Inflammatory macrophage (primary cell): ENCODE results near the gene PCED1B.
A peak's percentile ranks its signal among the peaks of the same experiment; 100 is the strongest.
"Not testable (repeated sequence)": the region's sequence is repeated elsewhere in the genome, so short reads cannot be mapped to it uniquely, and the experiment has no call there.

ENCODE experiments used
- DNase-seq, 2 donors: peaks; one replicate each; pipeline ENCODE4 v3.0.0-alpha.2; 2020 to 2022

Gene PCED1B

DNA sequence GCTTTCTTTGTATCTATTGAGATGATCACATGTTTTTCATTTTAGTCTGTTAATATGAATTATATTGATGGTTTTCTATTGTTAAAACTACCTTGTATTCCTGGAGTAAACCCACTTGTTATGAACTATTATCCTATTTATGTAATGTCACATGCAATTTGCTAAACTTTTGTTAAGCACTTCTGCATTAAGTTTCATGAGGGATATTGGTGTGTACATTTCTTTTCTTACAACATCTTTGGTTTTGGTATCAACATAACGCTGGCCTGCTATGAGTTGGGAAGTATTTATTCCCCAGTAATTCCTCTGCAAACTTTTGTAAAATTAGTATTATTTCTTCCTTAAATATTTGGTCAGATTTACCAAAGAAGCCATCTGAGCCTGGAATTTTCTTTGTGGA is 46.8 kb downstream of the PCED1B start:
- DNase-seq, result peak; percentile 8 to 67

DNA sequence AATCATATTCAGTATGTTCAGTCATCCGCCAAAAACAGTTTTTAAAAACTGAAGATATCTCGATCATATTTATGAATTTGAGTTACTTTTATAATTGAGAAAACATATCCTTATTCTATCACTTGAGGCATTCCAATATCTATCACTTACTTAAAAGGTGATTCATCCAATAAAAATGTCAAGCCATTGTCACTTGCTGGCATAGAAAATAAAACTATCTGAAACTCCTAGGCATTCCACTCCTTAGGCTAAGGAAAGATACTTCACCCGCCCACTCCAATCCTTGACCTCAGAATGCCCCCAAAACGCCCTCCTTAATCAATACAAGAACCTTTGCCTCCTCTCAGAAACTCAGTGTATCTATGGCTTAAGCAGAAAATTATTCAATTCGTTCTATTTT is 51.6 kb downstream of the PCED1B start:
- no peak for DNase-seq

DNA sequence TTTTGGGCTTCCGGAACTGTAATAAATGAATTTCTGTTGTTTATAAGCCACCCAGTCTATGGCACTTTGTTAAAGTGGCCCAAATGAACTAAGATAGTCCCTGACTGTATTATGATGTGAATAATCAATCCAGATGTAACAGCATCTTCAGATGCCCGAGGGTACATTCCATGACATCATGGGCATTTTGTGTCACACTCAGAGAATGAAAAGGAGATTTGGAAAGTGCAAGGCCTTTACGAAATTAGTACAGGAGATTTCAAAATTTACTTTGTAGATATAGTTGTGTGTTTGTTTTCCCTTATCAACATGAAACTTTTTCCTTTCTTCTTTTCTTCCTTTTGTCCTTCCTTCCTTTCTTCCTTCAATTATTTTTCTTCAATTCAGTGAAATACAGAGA is 54.6 kb downstream of the PCED1B start:
- no peak for DNase-seq

DNA sequence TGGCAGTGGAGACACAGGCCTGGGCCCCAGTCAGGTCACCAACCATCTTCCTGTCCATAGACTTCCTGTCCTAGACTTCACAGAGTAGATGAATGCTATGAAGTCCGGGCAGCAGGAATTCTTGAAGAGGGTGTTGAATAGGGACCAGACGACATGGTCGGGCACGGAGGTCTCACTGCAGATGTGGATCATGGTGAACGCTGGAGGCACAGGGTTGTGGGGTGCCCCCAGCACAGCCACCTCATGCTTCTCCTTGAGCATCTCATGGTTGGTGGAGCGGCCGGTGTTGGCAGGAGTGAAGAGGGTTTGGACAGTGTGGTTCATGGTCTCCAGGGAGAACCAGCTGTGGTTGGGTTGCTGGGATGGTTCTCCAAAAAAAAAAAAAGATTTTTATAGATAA is 56.2 kb downstream of the PCED1B start:
- DNase-seq, result no peak

DNA sequence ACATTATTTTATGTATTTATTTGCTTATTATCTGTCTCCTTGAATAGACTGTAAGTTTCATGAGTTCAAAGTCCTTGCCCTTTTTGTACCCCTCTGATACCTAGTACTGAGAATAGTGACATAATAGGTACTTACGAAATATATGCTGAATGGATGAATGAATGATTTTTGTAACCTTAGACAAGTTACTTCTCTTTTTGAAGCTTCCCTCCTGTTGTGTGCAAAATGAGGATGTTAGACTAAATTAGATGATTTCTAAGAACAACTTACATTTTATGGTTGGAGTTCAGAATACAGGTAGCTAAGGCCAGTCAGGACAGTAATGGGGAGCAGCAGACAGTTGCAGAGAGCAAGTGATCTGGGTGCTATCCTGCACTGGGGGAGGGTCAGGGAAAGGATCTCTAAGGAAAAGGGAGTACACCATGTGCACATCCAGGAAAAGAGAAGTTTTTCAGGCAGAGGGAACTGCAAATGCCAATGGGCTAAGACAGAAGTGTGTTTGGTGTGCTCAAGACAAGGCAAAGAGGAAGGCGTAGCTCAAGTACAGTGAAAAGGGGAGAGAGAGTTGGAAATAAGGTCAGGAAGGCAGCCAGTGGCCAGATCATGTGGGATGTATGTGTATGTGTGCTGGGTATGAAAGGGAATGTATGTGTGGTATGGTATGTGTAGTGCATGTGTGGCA is 59.7 kb downstream of the PCED1B start:
- DNase-seq, result peak; percentile 54 to 77

DNA sequence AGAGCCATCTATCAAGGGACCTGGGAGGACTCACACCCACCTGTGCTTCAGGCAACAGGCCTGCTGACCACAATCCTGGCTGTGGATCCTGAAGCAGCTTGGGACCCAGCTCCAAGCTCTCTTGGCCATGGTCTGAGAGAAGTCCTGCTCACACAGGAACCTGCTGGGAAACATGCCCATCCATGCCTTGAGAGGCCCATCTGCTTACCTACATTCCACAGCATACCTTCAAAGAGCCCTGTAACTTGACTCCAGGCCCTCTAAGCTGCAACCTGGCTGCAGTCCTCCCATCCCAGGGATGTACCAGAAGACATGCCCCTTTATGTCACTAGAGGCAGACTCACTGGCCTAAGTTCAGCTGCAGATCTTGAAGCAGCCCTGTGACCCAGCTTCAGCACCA is 62.0 kb downstream of the PCED1B start:
- DNase-seq, result no peak

DNA sequence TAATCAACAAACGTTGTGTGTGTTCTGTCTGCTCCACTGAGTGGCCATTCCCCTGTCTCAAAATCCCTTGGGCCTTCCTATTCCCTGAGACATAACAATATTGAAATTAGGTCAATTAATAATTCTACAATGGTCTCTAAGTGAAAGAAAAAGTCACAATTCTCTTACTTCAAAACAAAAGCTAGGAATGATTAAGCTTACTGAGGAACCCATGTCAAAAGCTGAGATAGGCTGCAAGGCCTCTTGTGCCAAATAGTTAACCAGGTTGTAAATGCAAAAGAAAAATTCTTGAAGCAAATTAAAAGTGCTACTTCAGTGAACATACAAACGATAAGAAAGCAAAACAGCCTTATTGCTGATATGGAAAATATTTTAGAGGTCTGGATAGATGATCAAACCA is 65.3 kb downstream of the PCED1B start:
- no peak for DNase-seq

DNA sequence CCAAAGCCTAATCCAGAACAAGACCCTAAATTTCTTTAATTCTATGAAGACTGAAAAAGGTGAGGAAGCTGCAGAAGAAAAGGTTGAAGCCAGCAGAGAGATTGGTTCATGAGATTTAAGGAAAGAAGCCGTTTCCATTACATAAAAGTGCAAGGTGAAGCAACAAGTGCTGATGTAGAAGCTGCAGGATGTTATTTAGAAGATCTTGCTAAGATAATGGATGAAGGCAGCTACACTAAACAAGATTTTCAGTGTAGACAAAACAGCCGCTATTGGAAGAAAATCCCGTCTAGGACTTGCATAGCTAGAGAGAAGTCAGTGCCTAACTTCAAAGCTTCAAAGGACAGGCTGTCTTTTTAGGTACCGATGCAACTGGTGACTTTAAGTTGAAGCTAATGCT is 65.8 kb downstream of the PCED1B start:
- DNase-seq, result no peak

DNA sequence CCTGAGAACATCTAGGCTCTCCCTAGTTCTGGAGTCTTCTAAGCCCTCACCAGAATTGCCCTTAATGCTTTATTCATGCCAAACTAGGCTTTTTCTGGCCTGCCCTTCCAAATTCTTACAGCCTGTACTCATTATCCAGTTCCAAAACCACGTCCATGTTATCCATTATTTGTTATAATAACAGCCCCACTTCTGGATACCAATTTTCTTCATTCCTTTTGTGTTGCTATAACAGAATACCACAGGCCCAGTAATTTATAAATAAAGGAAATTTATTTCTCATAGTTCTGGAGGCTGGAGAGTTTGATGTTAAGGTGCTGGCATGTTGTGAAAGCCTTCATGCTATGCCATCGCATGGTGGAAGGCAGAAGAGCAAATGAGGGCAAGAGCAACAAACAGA is 68.3 kb downstream of the PCED1B start:
- DNase-seq, result no peak

DNA sequence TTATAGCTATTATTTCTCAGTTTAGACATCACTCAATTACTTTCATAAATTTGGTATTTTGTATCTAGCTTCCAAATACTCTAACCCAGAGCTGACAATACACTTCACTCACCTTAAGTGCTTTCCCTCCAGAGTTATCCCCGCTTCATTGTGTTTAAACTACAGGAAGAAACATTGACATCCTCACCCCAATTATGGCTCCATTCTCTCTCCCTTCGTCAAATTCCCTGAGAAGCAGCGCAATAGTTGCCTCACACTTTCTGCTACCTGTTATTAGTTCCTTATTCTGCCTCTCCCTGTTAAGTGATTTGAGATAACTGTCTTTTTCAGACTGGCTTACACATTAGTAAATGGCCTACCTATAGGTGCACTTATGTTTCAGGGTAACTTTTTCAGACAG is 69.7 kb downstream of the PCED1B start:
- DNase-seq, result no peak

DNA sequence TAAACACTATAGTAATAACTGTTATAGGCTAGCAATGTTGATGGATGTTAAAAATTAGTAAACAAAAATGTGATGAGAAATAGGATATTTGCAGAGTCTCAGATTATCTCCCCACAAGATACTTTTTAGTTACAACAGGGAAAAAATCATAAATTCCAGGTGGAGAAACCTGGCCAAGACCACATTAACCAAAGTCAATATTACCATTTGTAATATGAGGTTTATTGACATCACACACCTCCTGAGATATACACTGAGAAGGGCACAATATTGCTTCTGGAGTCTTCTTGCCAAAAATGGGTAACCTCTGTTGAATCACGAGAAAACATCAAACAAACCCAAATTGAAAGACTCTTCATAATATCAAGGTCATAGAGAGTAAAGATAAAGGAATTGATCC is 72.7 kb downstream of the PCED1B start:
- DNase-seq, result no peak

DNA sequence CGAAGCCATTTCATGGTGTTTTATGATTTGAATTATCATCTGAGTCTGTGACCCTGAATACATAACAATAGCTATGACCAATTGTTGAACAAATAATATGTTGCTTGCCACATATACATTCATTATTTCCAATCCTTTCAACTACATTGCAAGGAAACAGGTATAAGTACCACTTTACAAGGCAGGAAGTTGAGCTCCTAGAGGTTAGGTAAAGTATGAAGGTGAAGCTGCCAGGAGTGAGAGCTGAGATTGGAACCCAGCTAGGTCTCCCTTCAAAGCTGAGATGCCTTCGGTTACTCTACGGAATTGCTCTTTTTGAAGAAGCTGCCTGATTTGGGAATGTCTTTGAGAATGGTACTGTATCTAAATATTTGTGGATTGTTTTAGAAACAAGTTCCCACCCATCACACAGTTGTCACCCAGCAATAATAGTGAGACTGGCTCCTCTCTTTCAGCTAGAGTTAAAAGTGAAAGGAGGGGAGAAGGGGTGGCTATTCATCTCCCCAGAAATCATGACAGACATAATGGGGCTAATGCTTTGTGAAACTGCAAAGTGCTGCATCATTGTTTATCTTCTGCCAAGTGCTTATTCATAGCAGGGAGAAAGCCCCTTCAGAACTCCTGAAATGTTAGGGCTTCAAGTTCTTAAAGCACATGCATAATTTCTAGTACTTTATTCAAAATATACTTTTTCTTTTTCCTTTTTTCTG is 76.2 kb downstream of the PCED1B start:
- DNase-seq, result no peak

DNA sequence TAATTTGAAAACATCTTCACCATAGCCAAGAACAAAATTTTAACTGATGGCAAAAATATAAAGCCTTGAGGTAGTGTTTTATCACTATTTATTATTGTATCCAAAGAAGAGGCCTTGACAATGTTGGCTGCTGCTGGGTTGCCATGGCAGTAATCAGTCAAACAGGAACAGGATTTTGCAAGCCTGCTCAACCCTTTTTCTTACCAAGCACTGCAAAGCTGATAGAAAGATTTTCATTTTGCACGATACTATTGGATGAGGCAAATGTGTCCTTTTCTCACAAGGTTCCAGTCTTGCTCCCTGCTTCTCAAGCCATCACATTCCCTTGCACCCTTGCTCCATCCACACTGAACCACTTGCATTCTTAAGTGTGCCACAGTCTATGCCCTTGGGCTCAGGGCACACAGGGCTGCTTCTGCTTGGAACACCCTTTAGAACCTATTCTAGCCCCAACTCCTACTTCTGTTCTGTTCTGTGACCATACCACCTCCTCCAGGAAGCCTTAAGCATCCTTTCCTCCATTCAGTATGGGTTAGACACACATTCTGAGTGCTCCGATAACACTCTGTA is 76.8 kb downstream of the PCED1B start:
- peak in 1 of 2 donors; percentile 36 for DNase-seq

DNA sequence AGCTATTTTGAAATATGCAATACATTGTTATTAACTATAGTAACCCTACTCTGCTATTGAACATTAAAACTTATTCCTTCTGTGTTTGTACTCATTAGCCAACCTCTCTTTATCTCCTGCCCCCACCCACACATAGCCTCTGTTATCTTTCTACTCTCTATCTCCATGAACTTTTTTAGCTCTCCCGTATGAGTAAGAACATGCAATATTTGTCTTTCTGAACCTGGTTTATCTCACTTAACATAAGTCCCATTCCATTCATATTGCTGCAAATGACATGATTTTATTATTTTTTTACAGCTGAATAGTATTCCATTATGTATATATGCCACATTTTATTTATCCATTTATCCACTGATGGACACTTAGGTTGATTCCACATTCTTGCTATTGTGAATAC is 79.4 kb downstream of the PCED1B start:
- DNase-seq, result no peak

DNA sequence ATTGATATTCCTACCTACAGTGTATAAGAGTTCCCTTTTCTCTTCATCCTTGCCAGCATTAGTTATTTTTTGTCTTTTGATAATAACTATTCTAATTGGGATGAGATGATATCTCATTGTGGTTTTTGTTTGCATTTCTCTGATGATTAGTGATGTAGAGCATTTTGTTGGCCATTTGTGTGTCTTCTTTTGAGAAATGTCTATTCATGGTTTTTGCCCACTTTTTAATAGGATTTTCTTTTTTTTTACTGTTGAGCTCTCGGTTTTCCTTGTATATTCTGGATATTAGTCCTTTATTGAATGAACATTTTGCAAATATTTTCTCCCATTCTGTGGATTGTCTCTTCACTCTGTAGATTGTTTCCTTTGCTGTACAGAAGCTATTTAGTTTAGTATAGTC is 79.9 kb downstream of the PCED1B start:
- DNase-seq, result no peak

DNA sequence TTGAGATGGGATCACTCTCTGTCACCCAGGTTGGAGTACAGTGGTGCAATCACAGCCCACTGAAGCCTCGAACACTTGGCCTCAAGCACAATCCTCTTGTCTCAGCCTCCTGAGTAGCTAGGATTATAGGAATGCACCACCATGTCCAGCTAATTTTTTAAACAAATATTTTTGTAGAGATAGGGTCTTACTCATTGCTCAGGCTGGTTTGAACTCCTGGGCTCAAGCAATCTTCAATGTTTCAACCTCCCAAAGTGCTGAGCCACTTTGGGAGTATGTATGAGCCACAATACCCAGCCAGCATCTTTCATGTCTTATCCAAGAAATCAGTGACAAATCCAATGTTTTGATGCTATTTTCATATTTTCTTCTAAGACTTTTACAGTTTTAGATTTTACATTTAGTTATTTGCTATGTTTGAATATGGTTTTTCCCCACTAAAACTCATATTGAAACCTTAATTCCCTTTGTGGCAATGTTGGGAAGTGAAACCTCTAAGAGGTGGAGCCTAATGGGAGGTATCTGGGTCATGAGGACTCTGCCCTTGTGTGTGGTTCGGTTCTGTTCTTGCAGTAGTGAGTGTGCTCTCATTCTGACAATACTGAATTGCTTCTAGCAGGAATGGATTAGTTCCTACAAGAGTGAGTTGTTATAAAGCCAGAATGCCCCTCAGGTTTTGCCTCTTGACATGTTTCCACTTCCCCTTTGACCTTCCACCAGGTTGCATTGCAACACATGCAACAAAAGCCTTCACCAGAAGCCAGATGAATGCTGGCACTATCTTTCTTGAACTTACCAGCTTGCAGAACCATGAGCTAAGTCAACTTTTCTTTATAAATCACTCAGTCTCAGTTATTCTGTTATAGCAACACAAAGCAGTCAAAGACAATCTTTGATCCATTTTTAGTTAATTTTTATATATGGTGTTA is 81.2 kb downstream of the PCED1B start:
- peak; percentile 9 to 15 for DNase-seq

DNA sequence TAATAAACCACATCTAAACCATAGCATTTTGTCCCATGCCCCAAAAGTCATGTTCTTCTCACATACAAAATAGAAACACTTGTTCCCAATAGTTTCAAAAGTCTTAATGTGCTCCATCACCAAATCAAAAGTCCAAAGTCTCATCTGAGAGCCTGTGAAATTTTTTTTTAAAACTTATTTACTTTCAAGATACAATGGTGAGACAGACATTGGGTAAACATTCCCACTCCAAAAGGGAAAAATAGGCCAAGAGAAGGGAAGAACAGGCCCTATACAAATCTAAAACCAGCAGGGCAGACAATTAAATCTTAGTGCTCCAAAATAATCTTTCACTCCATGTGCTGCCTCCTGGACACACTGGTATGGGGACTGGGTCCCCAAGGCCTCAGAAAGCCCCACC is 84.7 kb downstream of the PCED1B start:
- DNase-seq, result no peak

DNA sequence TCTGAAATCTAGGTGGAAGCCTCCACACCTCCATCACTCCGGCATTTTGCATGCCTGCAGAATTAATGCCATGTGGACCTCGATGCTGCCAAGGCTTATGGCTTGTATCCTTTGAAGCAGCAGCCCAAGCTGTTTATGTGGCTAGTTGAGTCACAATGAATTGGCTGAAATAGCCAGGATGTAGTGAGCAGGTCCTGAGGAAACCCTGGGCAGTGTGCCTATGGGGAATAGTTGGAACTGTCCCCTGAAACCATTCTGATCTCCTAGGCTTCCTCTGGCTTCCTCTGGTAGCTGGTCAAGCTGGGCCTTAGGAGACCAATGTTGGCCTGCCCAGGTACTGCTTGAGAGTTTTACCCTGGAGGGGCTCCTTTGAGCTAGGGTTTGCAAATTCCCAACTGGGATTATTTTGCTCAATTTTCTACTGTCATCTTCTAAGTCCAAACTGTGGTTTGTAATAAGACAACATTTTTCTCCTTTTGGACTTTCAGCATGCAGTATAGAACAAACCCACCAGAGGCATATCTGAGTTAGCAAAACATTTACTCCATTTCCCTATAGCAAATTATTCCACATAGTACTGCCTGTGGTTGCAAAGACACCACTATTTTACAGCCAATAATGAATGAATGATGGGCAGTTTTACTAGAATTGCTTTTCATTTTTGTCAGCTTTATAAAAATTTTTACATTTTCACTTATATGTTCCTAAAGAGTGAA is 85.5 kb downstream of the PCED1B start:
- no peak for DNase-seq

DNA sequence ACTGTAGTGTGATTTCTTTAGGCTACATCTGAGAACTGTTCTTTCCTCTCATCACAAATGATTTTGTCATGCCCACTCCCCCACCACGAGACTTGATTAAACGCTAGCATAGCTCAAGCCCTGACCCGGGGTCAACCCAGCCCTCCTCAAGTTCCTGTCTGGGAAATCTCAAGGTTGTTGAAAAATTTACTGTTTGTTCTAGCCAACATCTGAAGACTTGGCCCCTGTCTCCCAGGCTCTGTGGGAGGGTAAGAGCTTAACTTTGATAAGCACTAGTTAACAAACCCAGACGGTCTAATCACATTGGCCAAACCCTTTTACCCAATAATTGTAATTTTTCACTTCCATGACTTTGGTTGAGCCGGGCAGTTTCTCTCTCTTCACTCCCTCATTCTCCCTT is 86.5 kb downstream of the PCED1B start:
- DNase-seq, result no peak

DNA sequence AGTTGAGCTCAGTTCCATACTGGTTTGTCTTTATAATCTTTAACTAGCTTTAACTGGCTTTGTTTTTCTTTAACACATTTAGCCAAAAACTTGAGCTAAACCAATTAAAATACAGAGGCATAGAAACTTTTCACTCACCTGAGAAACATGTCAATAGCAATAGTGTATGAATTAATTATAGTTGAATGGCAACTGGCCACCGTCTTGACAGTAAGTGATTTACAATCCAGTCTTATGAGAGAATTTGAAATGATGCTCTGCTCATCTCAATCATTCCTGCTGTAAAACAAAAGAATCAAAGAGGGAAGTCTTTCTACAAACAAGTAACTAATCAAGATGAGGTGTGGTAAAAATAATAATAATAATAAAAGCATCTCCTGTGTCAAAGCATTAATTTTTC is 86.9 kb downstream of the PCED1B start:
- DNase-seq, result no peak

DNA sequence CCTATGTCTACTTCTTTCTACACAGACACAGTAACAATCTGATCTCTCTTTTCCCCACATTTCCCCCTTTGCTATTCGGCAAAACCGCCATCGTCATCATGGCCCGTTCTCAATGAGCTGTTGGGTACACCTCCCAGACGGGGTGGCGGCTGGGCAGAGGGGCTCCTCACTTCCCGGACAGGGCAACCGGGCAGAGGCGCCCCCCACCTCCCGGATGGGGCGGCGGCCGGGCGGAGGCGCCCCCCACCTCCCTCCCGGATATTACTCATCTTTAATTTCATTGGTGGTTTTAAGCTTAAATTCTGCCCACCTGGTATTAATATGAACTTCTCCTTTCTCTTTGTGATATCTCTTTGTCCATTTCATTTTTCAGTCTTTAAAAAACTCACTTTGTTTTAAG is 90.9 kb downstream of the PCED1B start:
- DNase-seq, result not testable (repeated sequence)

DNA sequence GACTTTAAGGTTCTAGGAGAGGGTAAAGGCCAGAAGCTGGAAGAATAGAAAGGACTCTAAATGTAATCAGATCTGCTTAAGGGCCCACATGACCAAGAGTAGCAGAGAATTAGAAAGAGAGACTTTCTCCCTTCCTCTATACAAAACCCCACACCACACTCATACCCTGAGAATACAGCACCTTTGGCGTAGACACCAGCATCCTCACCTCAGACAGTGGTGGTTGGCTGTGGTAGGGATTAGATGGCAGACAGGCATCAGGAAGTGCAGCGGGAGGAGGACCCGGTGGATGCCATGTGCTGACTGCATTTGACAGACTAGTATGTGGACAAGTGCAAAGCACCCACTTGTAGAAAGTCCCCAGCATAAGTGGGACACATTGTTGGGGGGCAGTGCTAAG is 98.6 kb downstream of the PCED1B start:
- DNase-seq, result no peak
